Measurements from ENCODE around the gene AS3MT.

The AS3MT gene

GRCh38 chr10:102855731-102856436, 13.4 kb upstream of the AS3MT start:
- peak; percentile 98 for DNase-seq (ENCODE audit: low read depth)

- DNase-seq (ENCODE audit: low read depth): no peak
Observed at GRCh38 chr10:102856758-102857424, 12.4 kb upstream of the AS3MT start.

GRCh38 chr10:102859911-102860310, 9.4 kb upstream of the AS3MT start:
- DNase-seq (ENCODE audit: low read depth): no peak

- DNase-seq (ENCODE audit: low read depth): no peak
Observed at GRCh38 chr10:102863660-102864059, 5.6 kb upstream of the AS3MT start.

GRCh38 chr10:102865620-102866019, 3.6 kb upstream of the AS3MT start:
- DNase-seq (ENCODE audit: low read depth): no peak

- no peak for DNase-seq (ENCODE audit: low read depth)
Observed at GRCh38 chr10:102868911-102869257, 386 bp upstream of the AS3MT start.

GRCh38 chr10:102870221-102870620, 951 bp downstream of the AS3MT start:
- no peak for DNase-seq (ENCODE audit: low read depth)

GRCh38 chr10:102872163-102872562, 2.9 kb downstream of the AS3MT start:
- no peak for DNase-seq (ENCODE audit: low read depth)

- DNase-seq (ENCODE audit: low read depth): no peak
Observed at GRCh38 chr10:102876747-102877153, 7.5 kb downstream of the AS3MT start.

- DNase-seq (ENCODE audit: low read depth): no peak
Observed at GRCh38 chr10:102878629-102879028, 9.4 kb downstream of the AS3MT start.

- DNase-seq (ENCODE audit: low read depth): no peak
Observed at GRCh38 chr10:102880256-102880655, 11.0 kb downstream of the AS3MT start.

GRCh38 chr10:102888048-102888447, 18.8 kb downstream of the AS3MT start:
- DNase-seq (ENCODE audit: low read depth): no peak

- no peak for DNase-seq (ENCODE audit: low read depth)
Observed at GRCh38 chr10:102894466-102895213, 25.4 kb downstream of the AS3MT start.

- no peak for DNase-seq (ENCODE audit: low read depth)
Observed at GRCh38 chr10:102900006-102900405, 30.7 kb downstream of the AS3MT start.

- DNase-seq (ENCODE audit: low read depth): no peak
Observed at GRCh38 chr10:102904346-102904745, 35.1 kb downstream of the AS3MT start.

GRCh38 chr10:102906507-102906906, 37.2 kb downstream of the AS3MT start:
- no peak for DNase-seq (ENCODE audit: low read depth)

GRCh38 chr10:102914781-102915180, 45.5 kb downstream of the AS3MT start:
- no peak for DNase-seq (ENCODE audit: low read depth)

GRCh38 chr10:102916173-102916572, 46.9 kb downstream of the AS3MT start:
- DNase-seq (ENCODE audit: low read depth): no peak

- peak; percentile 58 for DNase-seq (ENCODE audit: low read depth)
Observed at GRCh38 chr10:102917314-102917961, 48.2 kb downstream of the AS3MT start.

- DNase-seq (ENCODE audit: low read depth): peak; percentile 100
Observed at GRCh38 chr10:102917962-102918816, 48.9 kb downstream of the AS3MT start, which contains the start of gene CNNM2. TSS of gene CNNM2 (plus strand) at chr10:102918294. CDS start at chr10:102918481, 187 bp downstream.

GRCh38 chr10:102918817-102919245, 49.6 kb downstream of the AS3MT start:
- DNase-seq (ENCODE audit: low read depth): no peak

Measured in fibroblast of the conjunctiva (primary cell).